RWPE1 (cell line): ENCODE measurements around the gene ADGRG6.

ENCODE experiments used
- CTCF ChIA-PET: fragments of 350-600 bp; sonication (Branson Sonifier 250); formaldehyde crosslinking; extraction: SDS; loops from one replicate; lab custom pipeline; 2021; lab: Yijun Ruan, JAX
- POLR2A ChIA-PET: fragments of 400-600 bp; formaldehyde crosslinking; extraction: SDS; loops from one replicate; lab custom pipeline; 2020; ENCODE audit warnings: antibody characterized with exemption; ENCODE audit not compliant: low non-redundant PET; lab: Yijun Ruan, JAX
- DNase-seq: peaks from one replicate; pipeline ENCODE4 v3.0.0; 2012; ENCODE audit warnings: low spot score
- H3K27ac ChIP-seq: fragments of 450-650 bp; 2 replicates; pipeline ENCODE4 v1.5.1; 2017
- CTCF ChIP-seq: fragments of 450-650 bp; conservative IDR thresholded peaks from 2 replicates; pipeline ENCODE4 v1.5.1; 2017; ENCODE audit warnings: low read depth, mild to moderate bottlenecking

Gene ADGRG6

GRCh38 chr6:142309426-142309825, 7.6 kb downstream of the ADGRG6 start:
- H3K27ac ChIP-seq = no peak overlapping the region
- TF ChIP-seq CTCF = no peak
- ChIA-PET POLR2A (no interaction called here), CTCF (no interaction called here)
- no peak for DNase-seq

GRCh38 chr6:142313284-142313683, 11.5 kb downstream of the ADGRG6 start:
- TF ChIP-seq CTCF = no peak
- ChIA-PET CTCF (no interaction called here), POLR2A (no interaction called here)
- DNase-seq = no peak
- H3K27ac ChIP-seq = no peak overlapping the region

GRCh38 chr6:142316791-142317368, 15.1 kb downstream of the ADGRG6 start:
- H3K27ac ChIP-seq = no peak overlapping the region
- ChIA-PET CTCF (interaction anchor here (0.6 kb wide), 1 partner anchor 747 kb away, joined by 4 read pairs; no protein-coding TSS in a partner anchor), POLR2A (no interaction called here)
- no peak for DNase-seq
- no peak for TF ChIP-seq CTCF

- ChIA-PET CTCF (no interaction called here), POLR2A (no interaction called here)
Measured at GRCh38 chr6:142318714-142319113, 16.9 kb downstream of the ADGRG6 start.

GRCh38 chr6:142320366-142320765, 18.6 kb downstream of the ADGRG6 start:
- ChIA-PET CTCF (interaction anchor here (0.6 kb wide), 1 partner anchor 80 kb away, joined by 3 read pairs; no protein-coding TSS in a partner anchor), POLR2A (no interaction called here)
- no peak for TF ChIP-seq CTCF
- DNase-seq = no peak
- H3K27ac ChIP-seq = no peak overlapping the region

More at GRCh38 chr6:142318714-142319113, 16.9 kb downstream of the ADGRG6 start:
- TF ChIP-seq CTCF = no peak
- no peak overlapping the region for H3K27ac ChIP-seq
- DNase-seq = no peak

GRCh38 chr6:142321451-142321850, 19.6 kb downstream of the ADGRG6 start:
- no peak for TF ChIP-seq CTCF
- ChIA-PET POLR2A (no interaction called here), CTCF (no interaction called here)
- DNase-seq = no peak
- no peak overlapping the region for H3K27ac ChIP-seq
